WTC11 (cell line): ENCODE measurements around the gene DTD1. TPM values are rescaled to one million over a fixed set of nuclear protein-coding genes. Genes with fewer than 3 reads are reported as not detected.

Experiments used
- ATAC-seq: fragments of 200-7000 bp; cut with Tn5 transposase; 2 replicates; pipeline ENCODE4 v1.10.0; 2021; ENCODE audit warnings: mild to moderate bottlenecking, moderate library complexity
- CTCF ChIA-PET: fragments of 300-600 bp; sonication (Branson Sonifier 250); formaldehyde crosslinking; loops from one replicate; lab custom pipeline; 2021; ENCODE audit warnings: antibody characterized with exemption; lab: Charles Lee
- POLR2A ChIA-PET: fragments of 350-600 bp; sonication (Branson Sonifier 250); formaldehyde crosslinking; loops from one replicate; lab custom pipeline; 2021; ENCODE audit warnings: antibody characterized with exemption; lab: Charles Lee
- DNase-seq: peaks from one replicate; pipeline ENCODE4 v3.0.0; 2021; ENCODE audit warnings: low spot score
- H3K27ac Mint-ChIP-seq: 2 replicates; pipeline ENCODE4 v1.8.0; 2021; ENCODE audit warnings: mixed read lengths
- H3K27me3 Mint-ChIP-seq: 2 replicates; pipeline ENCODE4 v1.8.0; 2021; ENCODE audit warnings: low read depth, mild to moderate bottlenecking, moderate library complexity, mixed read lengths
- H3K36me3 Mint-ChIP-seq: 2 replicates; pipeline ENCODE4 v1.8.0; 2021; ENCODE audit warnings: mixed read lengths
- H3K4me1 Mint-ChIP-seq: 2 replicates; pipeline ENCODE4 v1.8.0; 2022; ENCODE audit warnings: mixed read lengths
- H3K4me3 Mint-ChIP-seq: 2 replicates; pipeline ENCODE4 v1.8.0; 2021; ENCODE audit warnings: mild to moderate bottlenecking, moderate library complexity, mixed read lengths
- H3K9me3 Mint-ChIP-seq: 2 replicates; pipeline ENCODE4 v1.8.0; 2021; ENCODE audit warnings: mixed read lengths
- AR ChIP-seq: fragments of 250-450 bp; sonication (Bioruptor Pico); IDR thresholded peaks from 2 replicates; pipeline ENCODE4 v1.9.0; 2021; ENCODE audit warnings: mild to moderate bottlenecking
- ATF1 ChIP-seq: sonication (generic); formaldehyde crosslinking; IDR thresholded peaks from 2 replicates; pipeline ENCODE4 v1.8.1; 2023; ENCODE audit warnings: mild to moderate bottlenecking, moderate library complexity, missing genetic modification reagents
- ATF3 ChIP-seq: sonication (generic); formaldehyde crosslinking; conservative IDR thresholded peaks from 2 replicates; pipeline ENCODE4 v1.8.1; 2022; ENCODE audit warnings: mild to moderate bottlenecking, missing genetic modification reagents
- CREB1 ChIP-seq: sonication (generic); formaldehyde crosslinking; IDR thresholded peaks from 2 replicates; pipeline ENCODE4 v1.8.0; 2023; ENCODE audit warnings: mild to moderate bottlenecking, missing genetic modification reagents
- CTCF ChIP-seq: fragments of 200-600 bp; IDR thresholded peaks from 2 replicates; pipeline ENCODE4 v1.8.0; 2022; ENCODE audit warnings: antibody characterized with exemption
- E2F1 ChIP-seq: sonication (generic); formaldehyde crosslinking; IDR thresholded peaks from 2 replicates; pipeline ENCODE4 v1.8.0; 2022; ENCODE audit warnings: mild to moderate bottlenecking, missing genetic modification reagents
- E2F5 ChIP-seq: sonication (generic); formaldehyde crosslinking; IDR thresholded peaks from 2 replicates; pipeline ENCODE4 v1.8.1; 2022; ENCODE audit warnings: mild to moderate bottlenecking, moderate library complexity, missing genetic modification reagents
- ELF4 ChIP-seq: sonication (generic); formaldehyde crosslinking; IDR thresholded peaks from 2 replicates; pipeline ENCODE4 v1.8.1; 2022; ENCODE audit warnings: low read depth, mild to moderate bottlenecking, moderate library complexity, missing genetic modification reagents
- ETV6 ChIP-seq: sonication (generic); formaldehyde crosslinking; IDR thresholded peaks from 2 replicates; pipeline ENCODE4 v1.8.1; 2022; ENCODE audit warnings: mild to moderate bottlenecking, missing genetic modification reagents
- FOXP1 ChIP-seq: sonication (generic); formaldehyde crosslinking; IDR thresholded peaks from 2 replicates; pipeline ENCODE4 v1.8.0; 2022; ENCODE audit warnings: missing genetic modification reagents, mild to moderate bottlenecking, moderate library complexity, borderline replicate concordance
- GRHL2 ChIP-seq: fragments of 250-450 bp; sonication (Bioruptor Pico); IDR thresholded peaks from 2 replicates; pipeline ENCODE4 v1.8.0; 2022; ENCODE audit warnings: mild to moderate bottlenecking, moderate library complexity; ENCODE audit not compliant: insufficient replicate concordance, severe bottlenecking
- IRF2 ChIP-seq: sonication (generic); formaldehyde crosslinking; IDR thresholded peaks from 2 replicates; pipeline ENCODE4 v1.8.0; 2022; ENCODE audit warnings: low read depth, missing genetic modification reagents, borderline replicate concordance
- JUN ChIP-seq: sonication (generic); formaldehyde crosslinking; IDR thresholded peaks from 2 replicates; pipeline ENCODE4 v1.8.0; 2023; ENCODE audit warnings: mild to moderate bottlenecking, missing genetic modification reagents
- MYBL2 ChIP-seq: sonication (generic); formaldehyde crosslinking; IDR thresholded peaks from 2 replicates; pipeline ENCODE4 v1.8.1; 2023; ENCODE audit warnings: mild to moderate bottlenecking, moderate library complexity, missing genetic modification reagents
- NFATC4 ChIP-seq: fragments of 250-450 bp; sonication (Bioruptor Pico); IDR thresholded peaks from 2 replicates; pipeline ENCODE4 v1.9.0; 2021; ENCODE audit warnings: mild to moderate bottlenecking
- PRRX2 ChIP-seq: fragments of 250-450 bp; sonication (Bioruptor Pico); IDR thresholded peaks from 2 replicates; pipeline ENCODE4 v1.8.0; 2021; ENCODE audit warnings: mild to moderate bottlenecking
- RORB ChIP-seq: fragments of 250-450 bp; sonication (Bioruptor Pico); IDR thresholded peaks from 2 replicates; pipeline ENCODE4 v1.9.0; 2021; ENCODE audit warnings: mild to moderate bottlenecking
- SOX15 ChIP-seq: fragments of 250-450 bp; sonication (Bioruptor Pico); IDR thresholded peaks from 2 replicates; pipeline ENCODE4 v1.9.0; 2021; ENCODE audit warnings: mild to moderate bottlenecking
- ZNF138 ChIP-seq: sonication (generic); formaldehyde crosslinking; conservative IDR thresholded peaks from 2 replicates; pipeline ENCODE4 v1.8.1; 2022; ENCODE audit warnings: mild to moderate bottlenecking, moderate library complexity, missing genetic modification reagents
- ZNF219 ChIP-seq: sonication (generic); formaldehyde crosslinking; IDR thresholded peaks from 2 replicates; pipeline ENCODE4 v1.8.0; 2023; ENCODE audit warnings: missing genetic modification reagents, mild to moderate bottlenecking, borderline replicate concordance
- ZNF512 ChIP-seq: sonication (generic); formaldehyde crosslinking; IDR thresholded peaks from 2 replicates; pipeline ENCODE4 v1.8.1; 2022; ENCODE audit warnings: missing genetic modification reagents, borderline replicate concordance
- total RNA-seq: library from RNA; stranded (reverse); gene quantifications from 3 replicates; pipeline ENCODE4 v1.2.3, GENCODE V29; 2021

The DTD1 gene
- total RNA-seq, 1 experiment from 2014 or later, result 71.1 TPM

GRCh38 chr20:18685406-18685805 is 97.6 kb downstream of the DTD1 start (continued):
- TF ChIP-seq E2F1 (CRISPR knock-in tag), result no peak

GRCh38 chr20:18686696-18687095 is 98.8 kb downstream of the DTD1 start:
- Mint-ChIP-seq H3K9me3 (no peaks in the 10 kb centered on the region), H3K27ac (no peak overlapping the region), H3K27me3 (no peaks in the 10 kb centered on the region), H3K4me1 (peaks cover 45% of the 10 kb centered on the region), H3K4me3 (no peak overlapping the region), H3K36me3 (no peaks in the 10 kb centered on the region)
- POLR2A ChIA-PET, result no interaction called here
- DNase-seq (no peak), ATAC-seq (no peak)
- CTCF ChIA-PET, result no interaction called here
- TF ChIP-seq FOXP1 (no peak), ZNF138 (CRISPR knock-in tag) (no peak), CTCF (no peak), ATF3 (no peak), ELF4 (CRISPR knock-in tag) (no peak), ZNF512 (no peak), NFATC4 (CRISPR knock-in tag) (no peak), ETV6 (CRISPR knock-in tag) (no peak), GRHL2 (CRISPR knock-in tag) (no peak), JUN (CRISPR knock-in tag) (no peak), RORB (CRISPR knock-in tag) (no peak), ATF1 (CRISPR knock-in tag) (no peak), PRRX2 (CRISPR knock-in tag) (no peak), AR (CRISPR knock-in tag) (no peak), SOX15 (no peak), MYBL2 (CRISPR knock-in tag) (no peak), E2F5 (CRISPR knock-in tag) (no peak), IRF2 (CRISPR knock-in tag) (no peak), ZNF219 (no peak), CREB1 (CRISPR knock-in tag) (no peak)
